GM12878 (cell line): ENCODE data around the gene GBA3. TPM values are rescaled to one million over a fixed set of nuclear protein-coding genes. Genes with fewer than 3 reads are reported as not detected.

Experiments used
- ATAC-seq: fragments of 200-7000 bp; cut with Tn5 transposase; 3 replicates; pipeline ENCODE4 v1.9.1; 2020; ENCODE audit warnings: mild to moderate bottlenecking, moderate library complexity
- BruUV-seq: library from RNA; stranded (reverse); fragments of 400-500 nt; replicated peaks from 2 replicates; lab custom pipeline; 2021; lab: Mats Ljungman, UMichigan
- CTCF ChIA-PET: fragments of 300-600 bp; sonication (Branson Sonifier 250); formaldehyde crosslinking; extraction: SDS; loops from one replicate; lab custom pipeline; 2021; ENCODE audit warnings: inconsistent platforms; lab: Yijun Ruan, JAX
- POLR2A ChIA-PET: fragments of 350-600 bp; formaldehyde crosslinking; extraction: SDS; loops from one replicate; lab custom pipeline; 2021; ENCODE audit warnings: inconsistent platforms; lab: Charles Lee
- RAD21 ChIA-PET: fragments of 300-600 bp; sonication (Branson Sonifier 250); formaldehyde crosslinking; loops from one replicate; lab custom pipeline; 2023; ENCODE audit warnings: antibody characterized with exemption; ENCODE audit not compliant: unreplicated experiment; lab: Charles Lee
- SMC1A ChIA-PET: fragments of 300-600 bp; sonication (Branson Sonifier 250); formaldehyde crosslinking; loops from one replicate; lab custom pipeline; 2023; ENCODE audit not compliant: unreplicated experiment, uncharacterized antibody; lab: Charles Lee
- DNase-seq: peaks from one replicate; pipeline ENCODE4 v3.0.0-alpha.2; 2011; ENCODE audit warnings: low read depth, low spot score
- FAIRE-seq: peaks from 3 replicates; lab custom pipeline; 2011; peaks lifted over from hg19 to GRCh38; lab: Jason Lieb, UNC
- H2AFZ ChIP-seq: 2 replicates; pipeline ENCODE4 v1.6.0; 2011; ENCODE audit warnings: low read depth, low read length, control low read depth; ENCODE audit not compliant: control insufficient read depth
- H3K27ac ChIP-seq: 2 replicates; pipeline ENCODE4 v1.5.1; 2011; ENCODE audit warnings: control low read depth; ENCODE audit not compliant: control insufficient read depth, insufficient read depth
- H3K27me3 ChIP-seq, 2 experiments: replicated peaks in 1 of 2; 2 replicates each; pipeline versions ENCODE4 v1.6.0 to v1.6.1; 2011; ENCODE audit warnings: low read length in 1 of 2; ENCODE audit not compliant: control insufficient read depth in 2 of 2, insufficient read depth in 2 of 2
- H3K36me3 ChIP-seq, 2 experiments: 2 replicates each; pipeline ENCODE4 v1.5.1; 2011; ENCODE audit warnings: low read length in 1 of 2; ENCODE audit not compliant: control insufficient read depth in 2 of 2, insufficient read depth in 2 of 2
- H3K4me1 ChIP-seq: 2 replicates; pipeline ENCODE4 v1.6.1; 2011; ENCODE audit warnings: mild to moderate bottlenecking, low read length, moderate library complexity, mixed read lengths; ENCODE audit not compliant: control insufficient read depth, insufficient read depth
- H3K4me2 ChIP-seq: 2 replicates; pipeline ENCODE4 v1.6.0; 2011; ENCODE audit warnings: control low read depth; ENCODE audit not compliant: control insufficient read depth, insufficient read depth
- H3K4me3 ChIP-seq: fragments of 200-600 bp; sonication (generic); 2 replicates; pipeline ENCODE4 v1.5.1; 2016
- H3K79me2 ChIP-seq: 2 replicates; pipeline ENCODE4 v1.6.0; 2011; ENCODE audit warnings: low read length; ENCODE audit not compliant: control insufficient read depth, insufficient read depth
- H3K9ac ChIP-seq: 2 replicates; pipeline ENCODE4 v1.8.0; 2011; ENCODE audit warnings: low read length, control low read depth, mixed read lengths; ENCODE audit not compliant: control insufficient read depth, insufficient read depth
- H3K9me3 ChIP-seq: replicated peaks from 3 replicates; pipeline ENCODE4 v1.5.1; 2011; ENCODE audit warnings: mild to moderate bottlenecking, low read length; ENCODE audit not compliant: control insufficient read depth, insufficient read depth
- H4K20me1 ChIP-seq: 2 replicates; pipeline ENCODE4 v1.6.0; 2011; ENCODE audit not compliant: control insufficient read depth, insufficient read depth
- CBFB ChIP-seq: IDR thresholded peaks from 2 replicates; pipeline ENCODE4 v1.6.1; 2016; ENCODE audit warnings: antibody characterized with exemption, low read depth
- ETV6 ChIP-seq, 2 experiments: fragments of 450-650 bp in 1 of 2; IDR thresholded peaks in 1 of 2; conservative IDR thresholded peaks in 1 of 2; 2 replicates each; pipeline ENCODE4 v1.6.1; 2014; ENCODE audit warnings: antibody characterized with exemption in 1 of 2, borderline replicate concordance in 1 of 2, low read depth in 1 of 2, mild to moderate bottlenecking in 1 of 2, moderate library complexity in 1 of 2
- GABPA ChIP-seq: IDR thresholded peaks from 2 replicates; pipeline ENCODE4 v1.6.1; 2014; ENCODE audit warnings: antibody characterized with exemption, low read depth, mild to moderate bottlenecking, inconsistent platforms
- SMAD5 ChIP-seq: IDR thresholded peaks from 2 replicates; pipeline ENCODE4 v1.6.1; 2016; ENCODE audit warnings: antibody characterized with exemption, low read depth
- SMC3 ChIP-seq: IDR thresholded peaks from 2 replicates; pipeline ENCODE4 v1.6.1; 2011; ENCODE audit warnings: low read length, improper control_type of control experiment, borderline replicate concordance
- WGBS: methylation state at CpG from one replicate; pipeline ENCODE4 v1.1.6; 2016; ENCODE audit warnings: low lambda C conversion rate; ENCODE audit not compliant: insufficient replicate concordance, insufficient coverage; ENCODE audit errors: missing lambda C conversion rate; 5-methylcytosine and 5-hydroxymethylcytosine counted together
- in situ Hi-C: fragments of 300-500 bp; cut with MboI; formaldehyde crosslinking; loops from 9 replicates; pipeline ENCODE4 v1.14.3; 2018; ENCODE audit warnings: mixed read lengths
- intact Hi-C: fragments of 100-400 bp; cut with micrococcal nuclease; formaldehyde crosslinking; loops from one replicate; pipeline ENCODE4 v1.14.2; 2022; ENCODE audit not compliant: unreplicated experiment
- polyA plus RNA-seq, 11 experiments: library from polyadenylated mRNA; depleted of rRNA in 4 of 11; unstranded in 6 of 11; stranded (reverse) in 5 of 11; fragments of >200 nt; fragmentation: Nextera tagmentation in 4 of 11; fragmentation: Illumina TruSeq in 1 of 11; extraction: Ambion mirVana in 4 of 11; extraction: Trizol in 1 of 11; gene quantifications; 1 replicate in 1 of 11; 2 replicates in 10 of 11; pipeline versions ENCODE4 v1.2.1 to v1.2.3, GENCODE V29; 2011 to 2016; ENCODE audit warnings: inconsistent platforms in 2 of 11, missing spikeins in 2 of 11, low read depth in 1 of 11
- total RNA-seq, 4 experiments: library from RNA; depleted of rRNA in 3 of 4; stranded (reverse); fragments of >200 nt in 3 of 4; fragmentation: Illumina TruSeq in 1 of 4; extraction: Trizol in 1 of 4; gene quantifications; 2 replicates each; pipeline versions ENCODE4 v1.2.1 to v1.2.3, GENCODE V29; 2013 to 2021
- TF ChIP-seq, protein P1 (sequence below): IDR thresholded peaks from 2 replicates; pipeline ENCODE4 v1.6.1; 2012; ENCODE audit warnings: low read depth, low read length, improper control_type of control experiment

GBA3 gene
- total and polyA plus RNA-seq, 10 of the 15 experiments (the other 5 are each of a cell fraction or from before 2014, with no cell fraction given), result 0.10 to 7.2 (median 0.27) TPM

- TF ChIP-seq, protein P1, sequence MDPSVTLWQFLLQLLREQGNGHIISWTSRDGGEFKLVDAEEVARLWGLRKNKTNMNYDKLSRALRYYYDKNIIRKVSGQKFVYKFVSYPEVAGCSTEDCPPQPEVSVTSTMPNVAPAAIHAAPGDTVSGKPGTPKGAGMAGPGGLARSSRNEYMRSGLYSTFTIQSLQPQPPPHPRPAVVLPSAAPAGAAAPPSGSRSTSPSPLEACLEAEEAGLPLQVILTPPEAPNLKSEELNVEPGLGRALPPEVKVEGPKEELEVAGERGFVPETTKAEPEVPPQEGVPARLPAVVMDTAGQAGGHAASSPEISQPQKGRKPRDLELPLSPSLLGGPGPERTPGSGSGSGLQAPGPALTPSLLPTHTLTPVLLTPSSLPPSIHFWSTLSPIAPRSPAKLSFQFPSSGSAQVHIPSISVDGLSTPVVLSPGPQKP, result no peak
- TF ChIP-seq GABPA (no peak), SMC3 (no peak), CBFB (no peak)
Measured at GRCh38 chr4:22674700-22675099, 18.0 kb upstream of the GBA3 start (continued).

GRCh38 chr4:22676063-22676462, 16.7 kb upstream of the GBA3 start:
- ChIA-PET POLR2A (interaction anchor here (0.5 to 0.9 kb wide), 3 partner anchors 62 to 174 kb away, joined by 3 read pairs; no protein-coding TSS in a partner anchor), RAD21 (interaction anchor here (0.8 to 2.2 kb wide), 3 partner anchors 69 to 887 kb away, joined by 4 to 9 read pairs (median 5); no protein-coding TSS in a partner anchor), CTCF (interaction anchor here (0.6 to 4.3 kb wide), 9 partner anchors 9 to 887 kb away, joined by 3 to 23 read pairs (median 5); no protein-coding TSS in a partner anchor), SMC1A (interaction anchor here (0.6 to 3.4 kb wide), 9 partner anchors 8 to 241 kb away, joined by 3 to 19 read pairs (median 5); no protein-coding TSS in a partner anchor)
- Histone ChIP-seq H4K20me1 (no peaks in the 10 kb centered on the region), H3K4me1 (no peaks in the 10 kb centered on the region), H3K36me3 (no peaks in the 10 kb centered on the region), H3K79me2 (no peaks in the 10 kb centered on the region), H3K9ac (no peak overlapping the region), H3K9me3 (no peaks in the 10 kb centered on the region), H3K27ac (no peak overlapping the region), H2AFZ (no peak overlapping the region), H3K4me3 (no peak overlapping the region), H3K27me3 (no peaks in the 10 kb centered on the region), H3K4me2 (no peak overlapping the region)
- peak; percentile 35 for FAIRE-seq
- TF ChIP-seq SMAD5 (no peak), ETV6 (conservative IDR thresholded peaks at IDR 0.05 in 1 of 2, IDR thresholded peaks at IDR 0.05 in 1 of 2; ENCODE audit: borderline replicate concordance in 1 of 2, low read depth in 1 of 2) (no peak)
- peak; percentile 46 for ATAC-seq
- BruUV-seq, result no TSS peak
- no peak for DNase-seq
- 81% methylated on average over 1 of the region's 1 CpG for WGBS
- in situ Hi-C loops (no loop called here), intact Hi-C loops (no loop called here)
